HG03439 (cell line): ENCODE results near the gene RNF217.
"Not testable (repeated sequence)": the region's sequence is repeated elsewhere in the genome, so short reads cannot be mapped to it uniquely, and the experiment has no call there.

Experiments
- ATAC-seq: cut with Tn5 transposase; IDR thresholded peaks from one replicate; pipeline ENCODE4 v1.9.1; 2021; ENCODE audit warnings: mild to moderate bottlenecking, moderate library complexity; ENCODE audit not compliant: unreplicated experiment

Gene RNF217

GRCh38 chr6:125123051-125123450 lies 160.8 kb downstream of the RNF217 start:
- no peak for ATAC-seq

- ATAC-seq, result no peak
Measured at GRCh38 chr6:125123468-125124048, 161.3 kb downstream of the RNF217 start.

- ATAC-seq, result no peak
Measured at GRCh38 chr6:125124049-125124669, 161.9 kb downstream of the RNF217 start.

GRCh38 chr6:125125856-125126255 lies 163.6 kb downstream of the RNF217 start:
- not testable (repeated sequence) for ATAC-seq

- no peak for ATAC-seq
Measured at GRCh38 chr6:125129354-125129753, 167.1 kb downstream of the RNF217 start.

GRCh38 chr6:125132058-125132457 lies 169.8 kb downstream of the RNF217 start:
- ATAC-seq, result no peak

- no peak for ATAC-seq
Measured at GRCh38 chr6:125136378-125136777, 174.1 kb downstream of the RNF217 start.

GRCh38 chr6:125138083-125138482 lies 175.8 kb downstream of the RNF217 start:
- no peak for ATAC-seq

GRCh38 chr6:125140808-125141207 lies 178.6 kb downstream of the RNF217 start:
- ATAC-seq, result no peak
